GM21381 (cell line): ENCODE measurements around the gene TMUB1.
A peak's percentile ranks its signal among the peaks of the same experiment; 100 is the strongest.

Experiments used
- ATAC-seq: cut with Tn5 transposase; IDR thresholded peaks from one replicate; pipeline ENCODE4 v1.9.1; 2021; ENCODE audit warnings: mild to moderate bottlenecking, moderate library complexity; ENCODE audit not compliant: unreplicated experiment

The TMUB1 gene

GRCh38 chr7:151086802-151087244, 3.5 kb upstream of the TMUB1 start:
- no peak for ATAC-seq

GRCh38 chr7:151085691-151086620, 2.7 kb upstream of the TMUB1 start, which contains the start of gene AGAP3:
Gene AGAP3 (plus strand): TSS chr7:151086475. CDS start chr7:151086742, 267 bp downstream.
- peak; percentile 37 for ATAC-seq

GRCh38 chr7:151085329-151085690, 2.0 kb upstream of the TMUB1 start:
- ATAC-seq: no peak

GRCh38 chr7:151083824-151084160, 499 bp upstream of the TMUB1 start:
- ATAC-seq: no peak

GRCh38 chr7:151082141-151083070, 887 bp downstream of the TMUB1 start:
- no peak for ATAC-seq

- peak; percentile 1 for ATAC-seq
These were observed 1.9 kb downstream of the TMUB1 start for GRCh38 chr7:151081170-151082101.

- peak; percentile 65 for ATAC-seq
These were observed 2.6 kb downstream of the TMUB1 start, which contains the start of gene FASTK for GRCh38 chr7:151080522-151081169. Gene FASTK (minus strand): TSS chr7:151080809. CDS start chr7:151080766, 43 bp downstream.

GRCh38 chr7:151080067-151080521, 3.2 kb downstream of the TMUB1 start:
- ATAC-seq: no peak

- ATAC-seq: no peak
These were observed 3.9 kb downstream of the TMUB1 start for GRCh38 chr7:151079199-151079910.

GRCh38 chr7:151078233-151079040, 4.9 kb downstream of the TMUB1 start:
- no peak for ATAC-seq

- ATAC-seq: no peak
These were observed 5.5 kb downstream of the TMUB1 start for GRCh38 chr7:151077705-151078232.

GRCh38 chr7:151076863-151077704, 6.2 kb downstream of the TMUB1 start:
- ATAC-seq: no peak

GRCh38 chr7:151075978-151076426, 7.3 kb downstream of the TMUB1 start:
- no peak for ATAC-seq

GRCh38 chr7:151075662-151075971, 7.7 kb downstream of the TMUB1 start:
- no peak for ATAC-seq

GRCh38 chr7:151074817-151075661, 8.3 kb downstream of the TMUB1 start:
- no peak for ATAC-seq

GRCh38 chr7:151073990-151074389, 9.3 kb downstream of the TMUB1 start:
- ATAC-seq: no peak
